H1 (cell line): ENCODE data around the gene MPP2. TPM values are rescaled to one million over a fixed set of nuclear protein-coding genes. Genes with fewer than 3 reads are reported as not detected.

Experiments
- CTCF ChIA-PET: fragments of 300-600 bp; sonication (Branson Sonifier 250); formaldehyde crosslinking; loops from one replicate; lab custom pipeline; 2021; ENCODE audit not compliant: partially characterized antibody; lab: Charles Lee
- POLR2A ChIA-PET: fragments of 300-600 bp; sonication (Branson Sonifier 250); formaldehyde crosslinking; loops from one replicate; lab custom pipeline; 2021; ENCODE audit warnings: inconsistent platforms; ENCODE audit not compliant: partially characterized antibody; lab: Charles Lee
- DNase-seq, 2 experiments: peaks; one replicate each; pipeline versions ENCODE4 v3.0.0 to v3.0.0-alpha.2; 2010 to 2022; ENCODE audit warnings: low spot score in 2 of 2, low read depth in 1 of 2, mixed read lengths in 1 of 2
- FAIRE-seq: peaks from 2 replicates; lab custom pipeline; 2011; peaks lifted over from hg19 to GRCh38; lab: Jason Lieb, UNC
- H2AFZ ChIP-seq: 2 replicates; pipeline ENCODE4 v1.8.1; 2012; ENCODE audit warnings: low read length, inconsistent platforms
- H2AK5ac ChIP-seq: 2 replicates; pipeline ENCODE4 v1.6.1; 2013; ENCODE audit warnings: low read depth, low read length
- H2BK120ac ChIP-seq: replicated peaks from 2 replicates; pipeline ENCODE3; 2013; ENCODE audit warnings: low read depth, low read length, inconsistent platforms
- H2BK12ac ChIP-seq: 2 replicates; pipeline ENCODE4 v1.6.1; 2013; ENCODE audit warnings: low read depth, low read length
- H2BK15ac ChIP-seq: 2 replicates; pipeline ENCODE4 v1.6.1; 2013; ENCODE audit warnings: low read length
- H2BK20ac ChIP-seq: 2 replicates; pipeline ENCODE4 v1.6.1; 2013; ENCODE audit warnings: low read length
- H2BK5ac ChIP-seq: 2 replicates; pipeline ENCODE4 v1.6.1; 2013; ENCODE audit warnings: low read depth, low read length
- H3K14ac ChIP-seq: 2 replicates; pipeline ENCODE4 v1.6.1; 2013; ENCODE audit warnings: inconsistent platforms; ENCODE audit not compliant: insufficient read length
- H3K18ac ChIP-seq: 2 replicates; pipeline ENCODE4 v1.6.1; 2013; ENCODE audit warnings: low read length; ENCODE audit errors: extremely low read depth
- H3K23ac ChIP-seq: 2 replicates; pipeline ENCODE4 v1.6.1; 2013; ENCODE audit warnings: inconsistent platforms; ENCODE audit not compliant: insufficient read length
- H3K23me2 ChIP-seq: 2 replicates; pipeline ENCODE4 v1.6.1; 2013; ENCODE audit warnings: low read depth, low read length
- H3K27ac ChIP-seq: 2 replicates; pipeline ENCODE4 v1.6.1; 2011; ENCODE audit warnings: low read depth, low read length, inconsistent platforms
- H3K27me3 ChIP-seq, 4 experiments: replicated peaks in 1 of 4; 1 replicate in 1 of 4; 2 replicates in 3 of 4; pipeline versions ENCODE4 v1.6.1 to v1.8.1; 2011 to 2013; ENCODE audit warnings: low read length in 3 of 4, mild to moderate bottlenecking in 3 of 4, inconsistent platforms in 2 of 4, mixed read lengths in 2 of 4, moderate library complexity in 1 of 4; ENCODE audit not compliant: control insufficient read depth in 3 of 4, insufficient read depth in 3 of 4; ENCODE audit errors: extremely low read depth in 1 of 4
- H3K36me3 ChIP-seq, 4 experiments: 2 replicates each; pipeline versions ENCODE4 v1.6.1 to v1.8.1; 2011 to 2013; ENCODE audit warnings: mild to moderate bottlenecking in 4 of 4, low read length in 3 of 4, moderate library complexity in 2 of 4, control low read depth in 1 of 4, inconsistent platforms in 1 of 4; ENCODE audit not compliant: insufficient read depth in 4 of 4, control insufficient read depth in 2 of 4
- H3K4ac ChIP-seq: replicated peaks from 2 replicates; pipeline ENCODE3; 2013; ENCODE audit warnings: low read length, low read depth, mixed read lengths, inconsistent platforms; ENCODE audit not compliant: insufficient read length
- H3K4me1 ChIP-seq, 4 experiments: replicated peaks in 1 of 4; 1 replicate in 1 of 4; 2 replicates in 3 of 4; pipeline versions ENCODE4 v1.6.1 to v1.8.1; 2011 to 2013; ENCODE audit warnings: low read length in 3 of 4, inconsistent platforms in 2 of 4, mixed read lengths in 1 of 4; ENCODE audit not compliant: insufficient read depth in 4 of 4, control insufficient read depth in 3 of 4
- H3K4me2 ChIP-seq, 2 experiments: 2 replicates each; pipeline versions ENCODE4 v1.6.1 to v1.8.1; 2011 to 2013; ENCODE audit warnings: low read depth in 2 of 2, low read length in 2 of 2, control low read depth in 1 of 2, inconsistent platforms in 1 of 2, mild to moderate bottlenecking in 1 of 2; ENCODE audit not compliant: insufficient read depth in 1 of 2
- H3K4me3 ChIP-seq, 4 experiments: fragments of 200-600, 300-600 bp in 1 of 4; sonication (generic), shearing (Covaris generic), sonication (Bioruptor Twin) in 1 of 4; 2 replicates each; pipeline versions ENCODE4 v1.5.1 to v1.8.1; 2011 to 2016; ENCODE audit warnings: low read length in 4 of 4, low read depth in 3 of 4, control low read depth in 2 of 4, inconsistent platforms in 2 of 4, mild to moderate bottlenecking in 2 of 4, mixed read lengths in 1 of 4, moderate library complexity in 1 of 4; ENCODE audit not compliant: insufficient read depth in 2 of 4; ENCODE audit errors: extremely low read depth in 1 of 4
- H3K56ac ChIP-seq: replicated peaks from 2 replicates; pipeline ENCODE3; 2013; ENCODE audit warnings: low read depth, mild to moderate bottlenecking, mixed read lengths, low read length, inconsistent platforms; ENCODE audit not compliant: insufficient read length
- H3K79me1 ChIP-seq: 2 replicates; pipeline ENCODE4 v1.6.1; 2013; ENCODE audit warnings: low read depth, low read length, control low read depth
- H3K79me2 ChIP-seq, 2 experiments: 2 replicates each; pipeline versions ENCODE4 v1.6.1 to v1.8.1; 2012 to 2013; ENCODE audit warnings: low read length in 2 of 2, mild to moderate bottlenecking in 2 of 2, inconsistent platforms in 1 of 2; ENCODE audit not compliant: insufficient read depth in 2 of 2, control insufficient read depth in 1 of 2
- H3K9ac ChIP-seq, 4 experiments: replicated peaks in 1 of 4; 1 replicate in 1 of 4; 2 replicates in 3 of 4; pipeline versions ENCODE4 v1.6.1 to v1.8.1; 2011 to 2013; ENCODE audit warnings: low read depth in 3 of 4, low read length in 3 of 4, control low read depth in 2 of 4, mild to moderate bottlenecking in 2 of 4, moderate library complexity in 2 of 4, inconsistent platforms in 1 of 4; ENCODE audit errors: extremely low read depth in 1 of 4
- H3K9me3 ChIP-seq, 2 experiments: 2 replicates each; pipeline versions ENCODE4 v1.6.1 to v1.8.1; 2012 to 2013; ENCODE audit warnings: mild to moderate bottlenecking in 2 of 2, moderate library complexity in 2 of 2, control low read depth in 1 of 2, inconsistent platforms in 1 of 2, low read depth in 1 of 2, low read length in 1 of 2, mixed read lengths in 1 of 2; ENCODE audit not compliant: insufficient read depth in 2 of 2
- H4K20me1 ChIP-seq, 2 experiments: replicated peaks in 1 of 2; 2 replicates each; pipeline versions ENCODE3 to v1.8.1; 2011 to 2013; ENCODE audit warnings: inconsistent platforms in 2 of 2, low read length in 2 of 2, mild to moderate bottlenecking in 1 of 2; ENCODE audit not compliant: insufficient read depth in 2 of 2, control insufficient read depth in 1 of 2
- H4K5ac ChIP-seq: 2 replicates; pipeline ENCODE4 v1.6.1; 2013; ENCODE audit warnings: low read length, low read depth, mixed read lengths, inconsistent platforms; ENCODE audit not compliant: insufficient read length
- H4K8ac ChIP-seq: 2 replicates; pipeline ENCODE4 v1.8.0; 2013; ENCODE audit warnings: mild to moderate bottlenecking, moderate library complexity, low read length, inconsistent platforms; ENCODE audit not compliant: insufficient read depth; ENCODE audit errors: extremely low read depth
- H4K91ac ChIP-seq: replicated peaks from 2 replicates; pipeline ENCODE3; 2013; ENCODE audit warnings: low read length, mixed read lengths, inconsistent platforms; ENCODE audit not compliant: insufficient read length
- BACH1 ChIP-seq: IDR thresholded peaks from 2 replicates; pipeline ENCODE4 v1.6.1; 2012; ENCODE audit warnings: low read length, improper control_type of control experiment
- BRCA1 ChIP-seq: IDR thresholded peaks from 2 replicates; pipeline ENCODE4 v1.6.1; 2012; ENCODE audit warnings: low read depth, low read length, improper control_type of control experiment
- CEBPB ChIP-seq: IDR thresholded peaks from 2 replicates; pipeline ENCODE4 v1.6.1; 2012; ENCODE audit warnings: low read depth, low read length
- GTF2F1 ChIP-seq: IDR thresholded peaks from 2 replicates; pipeline ENCODE4 v1.6.1; 2012; ENCODE audit warnings: low read depth, low read length, improper control_type of control experiment, borderline replicate concordance
- HDAC6 ChIP-seq: IDR thresholded peaks from one replicate; pipeline ENCODE4 v1.7.1; 2012; ENCODE audit warnings: low read depth, mild to moderate bottlenecking, inconsistent platforms, low read length, moderate library complexity
- JUND ChIP-seq: IDR thresholded peaks from 2 replicates; pipeline ENCODE4 v1.6.1; 2011; ENCODE audit warnings: mild to moderate bottlenecking, improper control_type of control experiment, low read length
- KDM5A ChIP-seq: fragments of 200-600 bp; IDR thresholded peaks from 2 replicates; pipeline ENCODE4 v1.7.1; 2012; ENCODE audit warnings: mild to moderate bottlenecking, low read length, inconsistent platforms, mixed read lengths
- RAD21 ChIP-seq, 2 experiments: IDR thresholded peaks in 1 of 2; conservative IDR thresholded peaks in 1 of 2; 2 replicates each; pipeline ENCODE4 v1.6.1; 2011; ENCODE audit warnings: low read depth in 2 of 2, low read length in 2 of 2, improper control_type of control experiment in 1 of 2, inconsistent platforms in 1 of 2, mild to moderate bottlenecking in 1 of 2, moderate library complexity in 1 of 2
- WGBS, 2 experiments: shearing (Covaris generic) in 1 of 2; methylation state at CpG; one replicate each; pipeline versions ENCODE4 v1.1.6 to v1.1.7; 2013 to 2015; ENCODE audit warnings: low lambda C conversion rate in 2 of 2, mixed read lengths in 2 of 2, inconsistent platforms in 1 of 2, low coverage in 1 of 2, missing lambda C conversion rate in 1 of 2; ENCODE audit not compliant: insufficient replicate concordance in 2 of 2, insufficient coverage in 1 of 2, insufficient read length in 1 of 2; ENCODE audit errors: extremely low coverage in 1 of 2, missing lambda C conversion rate in 1 of 2; 5-methylcytosine and 5-hydroxymethylcytosine counted together
- polyA plus RNA-seq, 7 experiments: library from polyadenylated mRNA; depleted of rRNA in 3 of 7; stranded (reverse) in 5 of 7; unstranded in 2 of 7; fragments of >200 nt in 5 of 7; fragments of 200-250 nt in 2 of 7; gene quantifications; 1 replicate in 5 of 7; 2 replicates in 1 of 7; 4 replicates in 1 of 7; pipeline versions ENCODE4 v1.2.1 to v1.2.3, GENCODE V29; 2011 to 2013; ENCODE audit warnings: missing spikeins in 2 of 7, mixed read lengths in 2 of 7
- total RNA-seq: library from RNA; stranded (reverse); fragmentation: NEBNext Ultra II Directional; extraction: Animal tissue kit (Norgen Biotek cat#: 25700); gene quantifications from 2 replicates; pipeline ENCODE4 v1.2.1, GENCODE V29; 2021

Gene MPP2
- total and polyA plus RNA-seq, 2 of the 8 experiments (the other 6 are each of a cell fraction or from before 2014, with no cell fraction given) = 30.9 to 34.1 TPM

GRCh38 chr17:43945074-43945829 is 37.9 kb upstream of the MPP2 start:
- Histone ChIP-seq H3K56ac (no peak overlapping the region), H4K8ac (no peak overlapping the region), H3K4me1 (peaks cover 0 to 6% (median 3%) of the 10 kb centered on the region in 4 experiments; a peak in 5 of 7 replicates), H3K27me3 (no peaks in the 10 kb centered on the region; a peak in 1 of 7 replicates), H2AFZ (no peak overlapping the region), H3K23me2 (no peaks in the 10 kb centered on the region), H3K4ac (no peak overlapping the region), H4K91ac (no peak overlapping the region), H3K9ac (no peak overlapping the region), H3K4me3 (no peak overlapping the region), H3K4me2 (no peak overlapping the region), H3K23ac (no peak overlapping the region), H3K27ac (no peak overlapping the region), H3K9me3 (no peaks in the 10 kb centered on the region), H3K36me3 (no peaks in the 10 kb centered on the region), H2BK15ac (no peak overlapping the region), H2BK12ac (no peak overlapping the region), H3K79me2 (no peaks in the 10 kb centered on the region), H2BK20ac (no peak overlapping the region; the same call in 1 of the 2 replicates), H3K18ac (no peak overlapping the region), H3K14ac (no peak overlapping the region), H4K5ac (no peak overlapping the region), H2BK5ac (no peak overlapping the region), H2AK5ac (no peak overlapping the region), H3K79me1 (no peaks in the 10 kb centered on the region), H2BK120ac (no peak overlapping the region), H4K20me1 (no peaks in the 10 kb centered on the region)
- TF ChIP-seq CEBPB (no peak), KDM5A (no peak), BACH1 (no peak), GTF2F1 (no peak), HDAC6 (no peak), RAD21 (IDR thresholded peaks at IDR 0.05 in 1 of 2, conservative IDR thresholded peaks at IDR 0.05 in 1 of 2; ENCODE audit: low read depth in 2 of 2, low read length in 2 of 2) (no peak), JUND (no peak), BRCA1 (no peak)
- DNase-seq (no peak), FAIRE-seq (no peak)
- POLR2A ChIA-PET = no interaction called here
- 92% methylated on average over 12 of the region's 12 CpGs; no CpG with 5 or more reads in 1 of the 2 experiments for WGBS, 2 experiments
- CTCF ChIA-PET = interaction anchor here (1.5 to 13.3 kb wide), 15 partner anchors 9 to 400 kb away, joined by 3 to 416 read pairs (median 11); partner anchors contain the start of genes GRN, MPP2 and NAGS
